Stomach (tissue), 4 donors: ENCODE data around the gene FOXO6.

Source experiments
- EP300 ChIP-seq: sonication (generic); formaldehyde crosslinking; IDR thresholded peaks from one replicate; pipeline ENCODE4 v1.6.1; 2017; ENCODE audit warnings: antibody characterized with exemption
- TF ChIP-seq, protein P1 (sequence below), 7 experiments: fragments of 450-650 bp in 4 of 7; fragments of 200-600 bp in 3 of 7; sonication (generic) in 3 of 7; IDR thresholded peaks; one replicate each; pipeline ENCODE4 v1.5.1; 2016 to 2019; ENCODE audit warnings: antibody characterized with exemption in 7 of 7, control low read depth in 2 of 7, mild to moderate bottlenecking in 1 of 7

DNA sequence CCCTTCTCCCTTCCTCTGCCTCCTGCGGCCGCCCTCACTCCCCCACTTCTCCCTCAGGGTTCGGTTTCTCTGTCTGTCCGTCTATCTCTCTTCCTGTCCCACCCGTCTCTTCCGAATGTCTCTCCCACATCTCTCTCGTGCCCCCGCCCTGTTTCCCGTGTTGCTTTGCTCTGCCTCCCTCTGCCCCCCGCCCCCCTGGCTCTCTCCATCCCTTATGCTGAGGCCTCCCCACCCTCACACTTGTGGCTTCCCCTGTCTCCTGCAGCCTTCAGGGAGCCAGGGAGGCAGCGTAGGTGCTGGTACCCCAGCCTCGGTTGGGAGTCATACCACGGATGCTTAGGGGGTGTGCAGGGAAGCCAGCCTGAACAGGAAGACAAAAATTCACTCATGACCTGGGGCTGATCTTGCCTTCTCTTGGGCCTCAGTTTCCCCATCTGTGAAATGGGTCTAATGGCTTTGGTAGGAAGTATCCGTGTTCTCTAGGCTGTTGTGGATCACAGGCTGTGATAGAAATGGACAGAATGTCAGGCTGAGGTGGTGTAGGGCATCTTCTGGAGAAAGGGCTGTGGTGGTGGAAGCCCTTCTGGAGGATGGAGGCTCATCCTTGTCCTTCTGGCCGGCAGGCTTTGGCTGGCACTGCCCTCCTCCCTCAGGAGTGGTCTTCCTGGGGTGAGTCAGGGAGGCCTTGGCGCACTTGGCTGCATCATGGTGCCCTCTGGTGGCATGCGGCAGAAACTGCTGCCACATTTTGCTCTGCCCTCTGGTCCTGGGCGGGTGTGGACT, 55.5 kb downstream of the FOXO6 start:
- TF ChIP-seq, protein P1, sequence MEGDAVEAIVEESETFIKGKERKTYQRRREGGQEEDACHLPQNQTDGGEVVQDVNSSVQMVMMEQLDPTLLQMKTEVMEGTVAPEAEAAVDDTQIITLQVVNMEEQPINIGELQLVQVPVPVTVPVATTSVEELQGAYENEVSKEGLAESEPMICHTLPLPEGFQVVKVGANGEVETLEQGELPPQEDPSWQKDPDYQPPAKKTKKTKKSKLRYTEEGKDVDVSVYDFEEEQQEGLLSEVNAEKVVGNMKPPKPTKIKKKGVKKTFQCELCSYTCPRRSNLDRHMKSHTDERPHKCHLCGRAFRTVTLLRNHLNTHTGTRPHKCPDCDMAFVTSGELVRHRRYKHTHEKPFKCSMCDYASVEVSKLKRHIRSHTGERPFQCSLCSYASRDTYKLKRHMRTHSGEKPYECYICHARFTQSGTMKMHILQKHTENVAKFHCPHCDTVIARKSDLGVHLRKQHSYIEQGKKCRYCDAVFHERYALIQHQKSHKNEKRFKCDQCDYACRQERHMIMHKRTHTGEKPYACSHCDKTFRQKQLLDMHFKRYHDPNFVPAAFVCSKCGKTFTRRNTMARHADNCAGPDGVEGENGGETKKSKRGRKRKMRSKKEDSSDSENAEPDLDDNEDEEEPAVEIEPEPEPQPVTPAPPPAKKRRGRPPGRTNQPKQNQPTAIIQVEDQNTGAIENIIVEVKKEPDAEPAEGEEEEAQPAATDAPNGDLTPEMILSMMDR (IDR thresholded peaks at IDR 0.05) = peak in 5 of 7 experiments; percentile 83 to 95 (median 87)
- no peak for TF ChIP-seq EP300
